Cerebellar nuclear complex (tissue), 1 donor: ENCODE measurements around the gene SAP25.
"Not testable (repeated sequence)": the region's sequence is repeated elsewhere in the genome, so short reads cannot be mapped to it uniquely, and the experiment has no call there.

Experiments
- DNase-seq, 2 experiments: peaks; one replicate each; lab custom pipeline; 2025; lab: John Stamatoyannopoulos, UW

Gene SAP25

GRCh38 chr7:100561491-100562194, 12.1 kb downstream of the SAP25 start:
- DNase-seq, result no peak

DNA sequence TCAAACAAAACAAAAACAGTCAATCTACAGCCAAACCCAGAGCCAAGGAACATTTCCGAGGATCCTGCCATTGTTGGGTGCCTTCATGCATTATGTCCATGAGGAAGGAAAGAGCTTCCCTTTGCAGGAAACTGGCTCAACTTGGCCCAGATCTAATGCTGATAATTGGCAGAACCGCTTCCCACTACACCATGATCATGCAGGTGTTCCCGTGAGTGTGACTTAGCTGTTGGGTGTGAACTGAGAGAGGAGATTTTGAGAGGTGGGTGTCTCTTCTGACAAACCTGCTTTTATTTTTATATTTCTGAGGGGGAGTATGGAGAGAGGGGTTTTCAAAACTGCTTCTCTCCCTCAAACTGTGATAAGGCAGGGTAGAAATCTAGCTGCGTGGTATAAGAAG, 14.6 kb downstream of the SAP25 start:
- DNase-seq, result no peak

GRCh38 chr7:100556541-100556940, 17.2 kb downstream of the SAP25 start:
- no peak for DNase-seq

DNA sequence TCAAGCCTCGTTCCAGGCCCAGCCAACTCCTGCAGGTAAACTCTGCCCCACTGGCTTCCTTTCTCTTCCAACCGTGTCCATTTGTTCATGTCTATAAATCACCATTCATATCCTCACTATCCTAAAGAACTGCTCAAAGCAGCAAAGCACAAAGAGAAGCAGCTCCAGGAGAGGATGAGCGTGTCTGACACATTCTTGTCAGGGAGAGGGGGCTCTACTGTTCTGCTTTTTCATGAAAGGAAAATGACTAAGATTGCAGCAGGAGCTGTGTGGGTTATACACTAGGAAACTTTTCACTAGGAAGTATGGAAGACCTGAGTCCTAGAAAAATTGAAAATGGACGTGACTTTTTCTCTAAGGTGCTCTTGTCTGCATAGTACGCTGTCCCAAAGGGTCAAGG, 18.0 kb downstream of the SAP25 start:
- no peak for DNase-seq

DNA sequence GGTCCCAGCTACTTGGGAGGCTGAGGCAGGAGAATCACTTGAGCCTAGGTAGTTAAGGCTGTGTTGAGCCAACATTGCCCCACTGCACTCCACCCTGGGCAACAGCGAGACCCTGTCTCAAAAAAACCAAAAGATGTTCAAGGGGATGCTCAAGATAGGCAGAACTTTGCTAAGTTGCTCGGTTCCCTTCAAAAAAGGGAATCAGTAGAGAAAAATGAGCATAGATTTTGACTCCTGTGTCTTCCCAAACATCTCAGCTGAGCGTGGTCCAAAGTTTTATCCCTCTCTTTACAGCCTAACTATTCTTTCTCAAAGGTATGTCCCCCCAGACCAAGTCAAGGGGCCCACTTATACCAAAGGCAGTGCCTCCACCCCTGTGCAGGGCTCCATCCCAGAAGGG, 20.7 kb downstream of the SAP25 start:
- no peak for DNase-seq

DNA sequence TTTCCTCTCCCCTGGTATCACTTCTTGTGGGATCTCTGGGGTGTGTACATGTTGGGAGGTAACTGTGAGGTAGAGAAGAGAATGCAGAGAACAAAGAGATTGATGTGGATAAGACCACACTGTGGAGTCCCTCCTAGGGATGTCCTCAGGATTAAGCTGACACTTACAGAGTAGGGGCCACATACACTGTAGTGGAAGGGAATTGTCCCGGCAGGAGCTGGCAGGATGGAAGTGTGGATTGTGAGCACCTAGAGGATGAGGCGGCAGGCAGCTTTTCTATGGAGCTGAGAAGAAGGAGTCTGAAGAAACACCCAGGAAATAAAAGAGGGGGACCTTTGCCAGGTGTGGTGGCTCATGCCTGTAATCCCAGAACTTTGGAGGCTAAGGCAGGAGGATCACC, 21.2 kb downstream of the SAP25 start:
- DNase-seq, result no peak

- DNase-seq, result not testable (repeated sequence)
These were observed 25.3 kb downstream of the SAP25 start for GRCh38 chr7:100548446-100548845.

- no peak for DNase-seq
These were observed 25.8 kb downstream of the SAP25 start for GRCh38 chr7:100547872-100548271.

GRCh38 chr7:100546926-100547800, 26.5 kb downstream of the SAP25 start:
- no peak for DNase-seq

GRCh38 chr7:100546129-100546925, 27.4 kb downstream of the SAP25 start:
- DNase-seq, result no peak

GRCh38 chr7:100545360-100546128, 28.2 kb downstream of the SAP25 start:
- no peak for DNase-seq

- no peak for DNase-seq
These were observed 28.7 kb downstream of the SAP25 start for GRCh38 chr7:100544967-100545359.

- DNase-seq, result no peak
These were observed 29.3 kb downstream of the SAP25 start for GRCh38 chr7:100544386-100544785.

DNA sequence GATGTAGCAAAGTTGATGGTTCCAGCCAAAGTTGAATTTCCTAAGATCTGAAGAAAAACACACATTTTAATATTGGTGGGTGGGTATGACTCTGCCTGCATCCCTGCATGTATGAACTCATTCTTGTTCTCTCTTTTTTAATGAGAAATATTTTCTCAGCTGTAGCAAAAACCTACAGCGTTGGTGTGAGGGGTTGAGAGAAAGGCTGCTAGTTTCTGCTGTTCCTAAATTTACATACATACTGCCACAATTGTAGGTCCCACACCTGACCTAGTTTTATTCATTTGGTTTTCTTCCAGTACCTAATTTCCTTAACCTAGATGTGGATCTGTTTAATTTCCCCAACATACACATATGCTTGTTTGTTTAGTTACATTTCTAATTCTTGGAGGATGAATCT, 30.1 kb downstream of the SAP25 start:
- no peak for DNase-seq

DNA sequence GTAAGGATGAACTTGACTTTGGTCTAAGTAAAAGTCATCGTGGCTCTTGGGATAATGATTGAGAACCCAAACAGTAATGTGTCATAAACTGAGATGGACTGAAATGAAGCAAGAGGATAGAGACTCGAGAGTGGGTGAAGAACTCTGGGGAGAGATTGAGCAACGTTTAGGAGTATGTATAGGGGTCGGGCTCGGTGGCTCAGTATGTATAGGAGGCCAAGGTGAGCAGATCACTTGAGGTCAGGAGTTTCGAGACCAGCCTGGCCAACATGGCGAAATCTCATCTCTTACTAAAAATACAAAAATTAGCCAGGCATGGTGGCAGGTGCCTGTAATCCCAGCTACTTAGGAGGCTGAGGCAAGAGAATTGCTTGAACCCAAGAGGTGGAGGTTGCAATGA, 32.4 kb downstream of the SAP25 start:
- DNase-seq, result not testable (repeated sequence)

GRCh38 chr7:100540073-100540723, 33.5 kb downstream of the SAP25 start:
- DNase-seq, result no peak

DNA sequence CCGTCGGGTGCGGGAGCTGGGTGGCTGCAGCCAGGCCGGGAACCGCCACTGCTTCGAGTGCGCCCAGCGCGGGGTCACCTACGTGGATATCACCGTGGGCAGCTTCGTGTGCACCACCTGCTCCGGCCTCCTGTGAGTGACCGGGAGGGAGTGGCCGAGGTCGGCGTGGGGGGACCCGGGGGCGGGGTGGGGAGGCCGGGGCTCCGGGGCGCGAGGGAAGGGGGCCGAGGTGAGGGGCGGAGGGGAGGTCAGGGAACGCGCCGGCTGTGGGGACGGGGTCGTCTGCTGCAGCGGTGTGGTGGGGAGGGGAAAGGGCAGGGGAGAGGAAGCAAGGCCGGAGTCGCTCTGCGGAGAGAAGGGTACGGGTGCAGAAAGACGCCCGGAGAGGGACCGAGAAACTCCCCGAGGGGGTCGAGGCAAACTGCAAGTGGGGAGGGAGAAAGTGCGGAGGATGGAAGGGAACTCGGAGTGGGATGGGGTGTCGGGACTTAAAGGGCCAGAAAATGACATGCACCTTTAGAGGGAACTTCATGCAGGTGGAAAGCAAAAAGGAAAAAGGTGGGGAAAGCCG, 34.2 kb downstream of the SAP25 start:
- no peak for DNase-seq

DNA sequence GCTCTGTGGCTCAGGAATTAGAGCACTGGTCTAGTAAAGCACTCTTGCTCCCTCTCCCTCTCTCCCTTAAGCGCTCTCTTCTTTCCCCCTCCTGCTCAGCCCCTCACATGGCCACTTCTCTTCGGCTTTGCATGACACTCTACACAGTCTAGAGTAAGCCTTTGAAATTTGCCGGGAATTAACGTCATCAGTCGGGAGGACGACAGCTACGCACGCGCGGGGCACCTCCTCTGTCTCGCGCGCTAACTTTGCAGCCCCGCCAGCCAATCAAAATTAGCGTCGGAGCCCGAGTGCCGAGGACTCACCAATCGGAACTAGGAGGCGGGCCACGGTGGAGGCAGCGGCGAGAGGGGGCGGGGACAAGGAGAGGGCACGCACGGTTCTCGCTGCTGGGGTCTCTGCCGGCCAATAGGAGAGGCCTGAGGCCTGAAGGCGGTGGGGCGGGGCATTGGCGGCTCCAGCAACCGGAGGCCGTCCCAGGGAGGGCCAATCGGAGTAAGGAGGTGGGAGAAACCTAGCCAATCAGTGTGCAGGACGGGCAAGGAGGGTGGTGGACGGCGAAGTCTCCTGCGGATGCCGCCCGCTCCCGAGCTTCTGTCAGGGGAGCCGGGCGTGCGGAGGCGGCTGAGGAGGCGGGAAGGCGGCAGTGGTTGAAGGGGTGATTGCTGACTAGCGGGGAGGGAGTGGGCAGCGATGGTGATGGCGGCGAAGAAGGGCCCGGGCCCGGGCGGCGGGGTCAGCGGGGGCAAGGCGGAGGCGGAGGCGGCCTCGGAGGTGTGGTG, 34.9 kb downstream of the SAP25 start, which contains the start of gene AGFG2:
Gene AGFG2 (plus strand): TSS at position 550 of the 782 bp plus-strand sequence. CDS start 144 bp downstream, at position 694.
- peak; percentile 95 to 100 for DNase-seq

- DNase-seq, result no peak
These were observed 35.4 kb downstream of the SAP25 start for GRCh38 chr7:100538348-100538653.

DNA sequence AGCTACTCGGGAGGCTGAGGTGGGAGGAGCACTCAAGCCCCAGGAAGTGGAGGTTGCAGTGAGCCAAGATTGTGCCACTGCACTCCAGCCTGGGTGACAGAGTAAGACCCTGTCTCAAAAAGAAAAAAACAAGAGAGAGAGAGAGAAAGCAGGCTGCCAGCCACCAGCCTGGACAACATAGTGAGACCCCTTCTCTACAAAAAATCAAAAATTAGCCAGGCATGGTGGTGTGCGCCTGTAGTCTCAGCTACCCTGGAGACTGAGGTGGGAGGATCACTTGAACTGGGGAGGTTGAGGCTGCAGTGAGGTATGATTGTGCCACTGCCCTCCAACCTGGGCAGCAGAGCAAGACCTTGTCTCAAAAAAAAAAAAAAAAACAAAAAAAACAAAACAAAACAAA, 37.0 kb downstream of the SAP25 start:
- DNase-seq, result not testable (repeated sequence)
